Upper lobe of left lung (tissue), 4 donors: ENCODE measurements around the gene CYP4A22.

Experiments
- EP300 ChIP-seq, 4 donors: sonication (generic); formaldehyde crosslinking; IDR thresholded peaks; one replicate each; pipeline ENCODE4 v1.5.1; 2017; ENCODE audit warnings: antibody characterized with exemption in 4 of 4, control low read depth in 2 of 4
- POLR2A ChIP-seq, 4 donors: fragments of 450-650 bp; IDR thresholded peaks; one replicate each; pipeline ENCODE4 v1.5.1; 2016 to 2017; ENCODE audit warnings: antibody characterized with exemption in 4 of 4, mild to moderate bottlenecking in 2 of 4
- POLR2AphosphoS5 ChIP-seq, 2 donors: sonication (generic); formaldehyde crosslinking; IDR thresholded peaks; one replicate each; pipeline ENCODE4 v1.5.1; 2017; ENCODE audit warnings: antibody characterized with exemption in 2 of 2
- TF ChIP-seq, protein P1 (sequence below), 6 experiments: fragments of 450-650 bp in 4 of 6; fragments of 200-600 bp in 2 of 6; sonication (generic) in 2 of 6; IDR thresholded peaks; one replicate each; pipeline ENCODE4 v1.5.1; 2016 to 2019; ENCODE audit warnings: antibody characterized with exemption in 6 of 6

DNA sequence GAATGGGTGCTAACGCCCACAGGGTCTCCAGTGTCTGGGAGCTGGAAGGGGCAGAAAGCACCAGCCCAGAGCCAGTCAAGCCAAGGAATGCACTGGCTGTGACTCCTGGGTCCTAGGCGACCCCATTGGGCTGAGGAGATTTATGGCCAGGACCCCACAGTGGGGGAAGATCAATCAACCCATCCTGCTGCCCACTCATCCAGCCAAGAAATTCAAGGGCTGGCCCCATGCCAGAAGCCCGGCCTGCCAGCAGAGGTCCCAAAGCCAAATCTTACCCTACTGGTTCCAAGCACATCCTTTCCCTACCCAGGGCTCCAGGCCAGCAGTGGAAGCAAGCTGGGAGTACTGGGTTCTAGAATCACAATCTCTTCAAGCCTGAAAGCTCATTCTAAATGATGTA, 59.4 kb downstream of the CYP4A22 start:
- TF ChIP-seq, protein P1, sequence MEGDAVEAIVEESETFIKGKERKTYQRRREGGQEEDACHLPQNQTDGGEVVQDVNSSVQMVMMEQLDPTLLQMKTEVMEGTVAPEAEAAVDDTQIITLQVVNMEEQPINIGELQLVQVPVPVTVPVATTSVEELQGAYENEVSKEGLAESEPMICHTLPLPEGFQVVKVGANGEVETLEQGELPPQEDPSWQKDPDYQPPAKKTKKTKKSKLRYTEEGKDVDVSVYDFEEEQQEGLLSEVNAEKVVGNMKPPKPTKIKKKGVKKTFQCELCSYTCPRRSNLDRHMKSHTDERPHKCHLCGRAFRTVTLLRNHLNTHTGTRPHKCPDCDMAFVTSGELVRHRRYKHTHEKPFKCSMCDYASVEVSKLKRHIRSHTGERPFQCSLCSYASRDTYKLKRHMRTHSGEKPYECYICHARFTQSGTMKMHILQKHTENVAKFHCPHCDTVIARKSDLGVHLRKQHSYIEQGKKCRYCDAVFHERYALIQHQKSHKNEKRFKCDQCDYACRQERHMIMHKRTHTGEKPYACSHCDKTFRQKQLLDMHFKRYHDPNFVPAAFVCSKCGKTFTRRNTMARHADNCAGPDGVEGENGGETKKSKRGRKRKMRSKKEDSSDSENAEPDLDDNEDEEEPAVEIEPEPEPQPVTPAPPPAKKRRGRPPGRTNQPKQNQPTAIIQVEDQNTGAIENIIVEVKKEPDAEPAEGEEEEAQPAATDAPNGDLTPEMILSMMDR (IDR thresholded peaks at IDR 0.05), result no peak
- TF ChIP-seq POLR2AphosphoS5 (IDR thresholded peaks at IDR 0.05), result no peak
- TF ChIP-seq POLR2A (IDR thresholded peaks at IDR 0.05), result no peak
- TF ChIP-seq EP300 (IDR thresholded peaks at IDR 0.05), result no peak
